GDM1 (cell line): Measurements from ENCODE around the gene ERH.
A peak's percentile ranks its signal among the peaks of the same experiment; 100 is the strongest.
"Not testable (repeated sequence)": the region's sequence is repeated elsewhere in the genome, so short reads cannot be mapped to it uniquely, and the experiment has no call there.

Source experiments
- DNase-seq: peaks from one replicate; lab custom pipeline; 2025; lab: John Stamatoyannopoulos, UW

ERH gene

GRCh38 chr14:69398053-69398817 is at the start of gene ERH, which contains the start of gene SLC39A9:
TSS of gene ERH (minus strand) at chr14:69398299. CDS start at chr14:69398233, 66 bp downstream.
TSS of gene SLC39A9 (plus strand) at chr14:69398692. CDS start at chr14:69399370, 678 bp downstream.
- DNase-seq = peak; percentile 93

- DNase-seq = no peak
These were observed 45.3 kb upstream of the ERH start for GRCh38 chr14:69443296-69443805.

GRCh38 chr14:69441948-69442347 is 43.8 kb upstream of the ERH start:
- DNase-seq = no peak

GRCh38 chr14:69439521-69440270 is 41.6 kb upstream of the ERH start:
- DNase-seq = no peak

- no peak for DNase-seq
These were observed 34.3 kb upstream of the ERH start for GRCh38 chr14:69432364-69432763.

GRCh38 chr14:69430306-69430939 is 32.3 kb upstream of the ERH start:
- no peak for DNase-seq

GRCh38 chr14:69429643-69430042 is 31.5 kb upstream of the ERH start:
- DNase-seq = no peak

- DNase-seq = no peak
These were observed 30.3 kb upstream of the ERH start for GRCh38 chr14:69428289-69428998.

GRCh38 chr14:69427596-69427995 is 29.5 kb upstream of the ERH start:
- no peak for DNase-seq

GRCh38 chr14:69424149-69424923 is 26.2 kb upstream of the ERH start:
- DNase-seq = no peak

- DNase-seq = no peak
These were observed 25.2 kb upstream of the ERH start for GRCh38 chr14:69423279-69423678.

- not testable (repeated sequence) for DNase-seq
These were observed 18.0 kb upstream of the ERH start for GRCh38 chr14:69416087-69416486.

- DNase-seq = no peak
These were observed 15.4 kb upstream of the ERH start for GRCh38 chr14:69413483-69413882.

- DNase-seq = no peak
These were observed 10.3 kb upstream of the ERH start for GRCh38 chr14:69408331-69408960.

GRCh38 chr14:69405762-69406161 is 7.7 kb upstream of the ERH start:
- DNase-seq = no peak

- DNase-seq = no peak
These were observed 6.8 kb upstream of the ERH start for GRCh38 chr14:69404883-69405282.

GRCh38 chr14:69404478-69404877 is 6.4 kb upstream of the ERH start:
- DNase-seq = no peak

GRCh38 chr14:69401841-69402240 is 3.7 kb upstream of the ERH start:
- DNase-seq = no peak

- no peak for DNase-seq
These were observed 2.1 kb upstream of the ERH start for GRCh38 chr14:69400154-69400553.

GRCh38 chr14:69399750-69400149 is 1.7 kb upstream of the ERH start:
- DNase-seq = no peak

GRCh38 chr14:69398818-69399210 is 715 bp upstream of the ERH start:
- no peak for DNase-seq
